D341Med (cell line): Measurements from ENCODE around the gene LMNTD1.
A peak's percentile ranks its signal among the peaks of the same experiment; 100 is the strongest.
"Not testable (repeated sequence)": the region's sequence is repeated elsewhere in the genome, so short reads cannot be mapped to it uniquely, and the experiment has no call there.

Experiments
- DNase-seq: peaks from one replicate; pipeline ENCODE4 v3.0.0; 2012; ENCODE audit warnings: low spot score

Gene LMNTD1, protein sequence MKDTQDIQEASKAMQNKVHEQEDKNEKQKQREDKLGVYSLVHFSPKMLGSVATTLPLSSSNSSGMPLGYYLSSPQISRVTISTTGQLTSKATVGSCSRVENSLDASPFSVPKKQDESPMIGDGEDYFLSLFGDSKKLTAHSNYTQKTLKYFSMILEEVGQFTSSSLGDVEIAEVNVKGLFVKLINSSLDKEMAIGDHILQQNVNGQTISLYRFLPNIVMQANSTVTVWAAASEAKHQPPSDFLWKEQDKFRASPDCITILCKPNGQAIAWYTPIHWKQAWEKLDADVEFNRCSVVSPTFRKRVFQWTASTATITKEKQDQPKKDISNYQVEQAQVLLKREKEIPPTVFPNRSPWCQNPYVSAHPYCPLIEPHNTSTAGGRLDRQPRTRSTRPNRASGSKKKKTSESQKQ

DNA sequence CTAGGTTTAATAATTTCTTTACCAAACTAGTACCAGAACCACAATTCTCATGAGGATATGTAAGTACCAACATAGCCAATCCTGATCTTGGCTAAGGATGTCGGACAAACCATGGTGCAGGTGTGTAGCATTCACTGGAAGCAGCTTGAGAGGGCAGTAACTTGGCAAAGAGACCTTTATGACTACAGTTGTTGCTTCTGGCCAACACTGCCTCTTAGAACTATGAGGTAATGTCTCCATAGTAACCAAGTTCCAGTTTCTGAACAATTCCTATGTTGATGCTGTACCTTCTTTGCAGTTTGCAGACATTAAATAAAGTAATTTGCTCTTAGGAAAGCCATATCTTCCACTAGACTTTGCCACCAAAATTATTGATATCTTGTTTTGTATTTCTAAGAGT, at the start of gene LMNTD1:
Gene LMNTD1, minus strand, starts transcription at position 186 of the 400 bp plus-strand sequence. CDS start 324 bp downstream, outside the sequence.
- DNase-seq, result no peak

DNA sequence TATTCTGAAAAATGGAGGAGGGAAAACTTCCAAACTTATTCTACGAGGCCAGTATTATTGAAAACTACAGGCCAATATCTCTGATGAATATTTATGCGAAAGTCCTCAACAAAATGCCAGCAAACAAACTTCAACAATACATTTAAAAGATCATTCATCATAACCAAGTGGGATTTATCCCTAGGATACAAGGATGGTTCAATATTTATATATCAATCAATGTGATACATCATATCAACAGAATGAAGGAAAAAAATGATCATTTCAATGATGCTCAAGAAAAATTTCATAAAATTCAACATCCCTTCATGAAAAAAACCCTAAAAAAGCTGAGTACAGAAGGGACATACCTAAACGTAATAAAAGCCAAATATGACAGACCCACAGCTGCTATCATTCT, 45.9 kb upstream of the LMNTD1 start:
- no peak for DNase-seq

DNA sequence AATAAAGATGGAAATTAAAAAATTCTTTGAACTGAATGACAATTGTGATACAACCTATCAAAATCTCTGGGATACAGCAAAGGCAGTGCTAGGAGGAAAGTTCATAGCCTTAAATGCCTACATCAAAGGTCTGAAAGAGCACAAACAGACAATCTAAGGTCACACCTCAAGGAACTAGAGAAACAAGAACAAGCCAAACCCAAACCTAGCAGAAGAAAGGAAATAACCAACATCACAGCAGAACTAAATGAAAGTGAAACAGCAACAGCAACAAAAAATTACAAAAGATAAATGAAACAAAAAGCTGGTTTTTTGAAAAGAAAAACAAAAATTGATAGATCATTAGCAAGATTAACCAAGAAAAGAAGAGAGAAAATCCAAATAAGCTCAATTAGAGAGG, 42.4 kb upstream of the LMNTD1 start:
- DNase-seq, result not testable (repeated sequence)

DNA sequence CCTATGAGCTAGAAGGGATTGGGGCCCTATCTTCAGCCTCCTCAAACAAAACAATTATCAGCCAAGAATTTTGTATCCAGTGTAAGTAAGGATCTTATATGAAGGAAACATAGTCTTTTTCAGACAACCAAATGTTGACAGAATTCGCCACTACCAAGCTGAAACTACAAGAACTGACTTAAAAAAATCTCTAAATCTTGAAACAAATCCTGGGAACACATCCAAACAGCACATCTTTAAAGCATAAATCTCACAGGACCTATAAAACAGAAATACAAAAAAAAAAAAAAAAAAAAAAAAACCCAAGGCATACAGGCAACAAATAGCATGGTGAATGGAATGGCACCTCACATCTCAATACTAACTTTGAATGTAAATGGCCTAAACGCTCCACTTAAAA, 41.3 kb upstream of the LMNTD1 start:
- no peak for DNase-seq

DNA sequence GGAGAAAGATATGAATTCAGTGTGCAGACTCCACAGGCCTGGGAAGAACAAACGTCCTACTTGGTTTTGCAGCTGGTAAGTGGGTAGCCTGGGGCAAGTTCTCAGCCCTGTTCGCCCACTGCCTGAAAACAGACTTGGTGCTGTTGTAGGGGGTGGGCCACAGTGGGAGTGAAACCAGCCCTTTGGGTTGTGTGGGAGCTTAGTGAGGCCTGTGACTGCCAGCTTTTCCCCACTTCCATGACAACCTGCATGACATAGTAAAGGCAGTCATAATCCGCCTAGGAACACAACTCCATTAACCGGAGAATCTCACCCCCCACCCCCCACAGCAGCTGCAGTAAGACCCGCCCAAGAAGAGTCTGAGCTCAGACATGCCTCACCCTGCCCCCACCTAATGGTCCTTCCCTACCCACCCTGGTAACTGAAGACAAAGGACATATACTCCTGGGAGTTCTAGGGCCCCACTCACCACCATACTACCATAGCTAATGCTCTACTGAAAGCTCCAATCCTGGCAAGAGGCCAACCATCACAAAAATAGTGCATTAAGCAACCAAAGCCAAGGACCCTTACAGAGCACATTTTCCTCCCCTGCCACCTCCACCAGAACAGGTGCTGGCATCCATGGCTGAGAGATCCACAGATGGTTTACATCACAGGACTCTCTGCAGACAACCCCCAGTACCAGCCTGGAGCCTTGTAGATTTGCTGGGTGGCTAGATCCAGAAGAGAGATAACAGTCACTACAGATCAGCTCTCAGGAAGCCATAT, 39.8 kb upstream of the LMNTD1 start:
- DNase-seq, result no peak

DNA sequence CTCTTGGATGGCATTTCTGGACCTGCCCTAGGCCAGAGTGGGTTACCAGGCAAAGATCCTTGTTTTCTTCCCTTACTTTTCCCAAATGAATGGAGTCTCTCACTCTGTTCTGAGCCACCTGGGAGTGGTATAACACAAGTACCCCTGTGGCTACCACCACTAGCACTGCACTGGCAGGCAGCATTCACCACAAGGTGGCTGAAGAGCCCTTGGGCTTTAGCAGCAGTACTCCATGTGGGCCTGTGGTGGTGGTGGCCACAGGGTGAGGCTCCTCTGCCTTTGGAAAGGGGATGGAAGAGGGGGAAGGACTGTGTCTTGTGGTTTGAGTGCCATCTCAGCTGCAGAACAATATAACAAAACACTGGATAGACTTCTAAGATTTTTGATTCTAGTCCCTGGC, 38.1 kb upstream of the LMNTD1 start:
- no peak for DNase-seq

DNA sequence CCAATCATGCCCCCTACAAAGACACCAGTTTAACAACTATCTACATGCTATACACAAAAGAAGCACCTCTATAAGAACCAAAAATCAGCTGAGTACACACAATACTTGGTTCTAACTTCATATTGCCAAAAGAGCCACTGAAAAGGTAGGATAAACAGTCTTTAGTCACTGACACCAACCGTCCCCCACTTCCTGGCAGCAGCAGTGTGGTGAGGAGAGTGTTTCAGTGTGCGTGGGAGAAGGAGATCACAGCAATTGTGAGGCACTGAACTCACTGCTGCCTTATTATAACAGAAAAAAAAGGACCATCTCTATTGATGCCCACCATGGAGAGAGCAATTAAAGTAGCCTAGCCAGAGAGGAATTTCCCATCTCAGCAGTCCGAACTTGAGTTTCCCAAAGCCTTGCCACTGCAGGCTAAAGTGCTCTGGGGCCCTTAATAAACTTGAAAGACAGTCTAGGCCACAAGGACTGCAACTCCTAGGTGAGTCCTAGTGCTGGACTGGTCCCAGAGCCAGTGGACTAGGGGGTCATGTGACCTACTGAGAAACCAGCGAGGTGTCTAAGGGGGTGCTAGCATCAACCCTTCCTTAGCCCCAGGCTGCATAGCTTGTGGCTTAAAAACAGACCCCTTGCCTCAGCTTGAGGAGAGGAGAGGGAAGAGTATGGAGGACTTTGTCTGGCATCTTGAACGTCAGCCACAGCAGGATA, 37.1 kb upstream of the LMNTD1 start:
- no peak for DNase-seq

DNA sequence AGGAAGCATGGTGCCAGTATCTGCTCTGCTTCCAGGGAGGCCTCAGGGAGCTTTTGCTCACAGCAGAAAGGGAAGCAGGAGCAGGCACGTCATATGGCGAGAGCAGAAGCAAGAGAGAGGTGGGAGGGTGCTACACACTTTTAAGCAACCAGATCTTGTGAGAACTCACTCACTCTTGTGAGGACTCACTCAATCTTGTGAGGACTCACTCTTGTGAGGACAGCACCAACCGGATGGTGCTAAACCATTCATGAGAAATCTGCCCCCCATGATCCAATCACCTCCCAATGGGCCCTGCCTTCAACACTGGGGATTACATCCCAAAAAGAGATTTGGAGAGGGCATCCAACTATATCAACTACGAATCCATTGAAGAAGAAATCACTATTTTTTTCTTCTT, 34.3 kb upstream of the LMNTD1 start:
- DNase-seq, result no peak

DNA sequence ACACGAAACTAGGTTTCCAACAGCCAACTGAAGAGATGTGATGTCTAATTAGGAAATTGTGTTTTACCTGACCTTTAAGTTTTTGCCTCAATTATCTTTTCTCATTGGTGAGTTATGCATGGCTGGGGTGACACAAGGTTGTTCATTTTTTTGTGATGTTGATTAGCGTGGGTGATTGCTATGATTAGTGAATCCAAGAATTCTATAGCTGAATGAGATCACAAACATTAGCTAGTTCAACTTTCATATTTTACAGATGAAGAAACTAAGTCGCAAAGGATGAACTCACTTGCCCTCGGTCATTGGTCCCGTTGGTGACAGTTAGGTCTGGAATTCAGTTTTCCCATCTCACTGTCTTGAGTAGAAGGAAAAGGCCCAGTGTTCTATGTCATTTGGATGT, 32.6 kb upstream of the LMNTD1 start:
- no peak for DNase-seq

DNA sequence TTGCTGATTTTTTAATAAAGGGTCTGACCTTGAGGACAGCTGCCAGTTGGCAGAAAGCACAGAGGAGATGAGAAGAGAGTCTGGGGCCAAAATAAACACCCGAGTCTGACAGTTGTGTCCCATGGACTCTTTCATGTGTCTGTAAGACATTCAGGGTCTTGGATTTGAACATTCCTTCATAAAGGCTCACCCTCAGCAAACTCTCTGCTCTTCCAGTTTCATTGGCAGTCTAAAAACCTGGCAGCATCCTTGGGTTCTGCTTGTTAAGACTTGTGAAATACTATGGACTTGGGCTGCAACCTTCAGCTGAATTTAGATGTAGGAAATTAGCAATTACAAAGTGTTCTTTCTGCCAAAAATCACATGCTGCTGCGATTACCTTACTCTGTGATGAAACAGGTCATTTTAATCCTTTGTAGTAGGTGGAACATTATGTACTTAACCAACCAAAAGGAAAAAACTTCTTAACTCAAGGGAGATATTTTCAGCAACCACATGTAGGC, 32.0 kb upstream of the LMNTD1 start:
- DNase-seq, result no peak

DNA sequence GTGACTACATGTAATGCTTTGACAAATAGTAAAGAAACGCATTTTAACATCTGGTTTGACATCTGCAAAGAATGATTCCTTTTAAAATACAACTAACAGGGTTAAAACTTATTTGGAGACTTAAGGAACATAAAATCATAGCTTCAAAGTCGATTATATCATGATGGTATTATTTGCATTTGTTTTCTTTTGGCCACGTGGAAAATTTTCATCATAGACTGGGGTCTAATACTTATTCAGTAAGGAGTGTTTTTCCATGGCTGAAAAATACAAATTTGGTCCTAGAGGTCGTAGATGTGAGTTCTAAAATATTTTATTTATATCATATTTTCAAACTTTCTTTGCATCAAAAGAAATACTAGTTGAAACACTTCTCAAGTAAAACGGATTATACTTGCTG, 31.5 kb upstream of the LMNTD1 start:
- no peak for DNase-seq

DNA sequence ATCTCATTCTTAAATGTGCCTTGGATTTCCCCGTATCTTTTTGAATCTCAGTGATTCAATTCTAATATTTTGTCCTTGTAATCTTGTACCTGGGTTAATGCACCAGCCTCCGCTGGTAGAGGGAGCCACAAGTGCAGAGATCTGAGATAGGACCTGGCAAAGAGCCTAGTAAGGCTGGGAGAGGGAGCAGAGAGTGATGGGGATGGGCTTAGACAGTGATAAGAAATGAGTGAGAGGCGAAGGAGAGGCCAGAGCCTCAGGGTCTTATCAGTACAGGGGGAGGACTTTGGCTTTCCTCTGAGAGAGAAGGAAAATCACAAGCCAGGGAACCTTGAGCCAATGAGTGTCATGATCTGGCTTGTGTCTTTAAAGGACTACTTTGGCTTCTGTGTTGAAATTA, 30.5 kb upstream of the LMNTD1 start:
- DNase-seq, result peak; percentile 61

DNA sequence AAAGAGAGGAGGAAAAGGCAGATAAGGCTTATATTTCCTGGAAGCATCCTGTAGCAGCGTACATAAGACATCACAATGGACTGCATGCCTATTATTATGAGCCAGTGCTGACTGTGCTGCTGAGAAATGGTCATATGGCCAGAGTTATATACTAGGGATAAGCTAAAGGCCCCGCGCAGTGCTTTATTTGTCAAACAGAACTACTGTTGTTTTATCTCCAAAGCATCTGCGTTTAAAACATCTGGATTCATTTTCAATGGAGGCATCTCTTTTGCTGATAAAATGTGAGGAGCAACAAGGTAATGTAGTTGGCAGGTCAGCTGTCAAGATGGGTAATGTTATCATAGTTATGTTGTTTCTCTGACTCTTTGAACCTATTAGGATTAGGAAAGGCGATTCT, 28.0 kb upstream of the LMNTD1 start:
- DNase-seq, result no peak

DNA sequence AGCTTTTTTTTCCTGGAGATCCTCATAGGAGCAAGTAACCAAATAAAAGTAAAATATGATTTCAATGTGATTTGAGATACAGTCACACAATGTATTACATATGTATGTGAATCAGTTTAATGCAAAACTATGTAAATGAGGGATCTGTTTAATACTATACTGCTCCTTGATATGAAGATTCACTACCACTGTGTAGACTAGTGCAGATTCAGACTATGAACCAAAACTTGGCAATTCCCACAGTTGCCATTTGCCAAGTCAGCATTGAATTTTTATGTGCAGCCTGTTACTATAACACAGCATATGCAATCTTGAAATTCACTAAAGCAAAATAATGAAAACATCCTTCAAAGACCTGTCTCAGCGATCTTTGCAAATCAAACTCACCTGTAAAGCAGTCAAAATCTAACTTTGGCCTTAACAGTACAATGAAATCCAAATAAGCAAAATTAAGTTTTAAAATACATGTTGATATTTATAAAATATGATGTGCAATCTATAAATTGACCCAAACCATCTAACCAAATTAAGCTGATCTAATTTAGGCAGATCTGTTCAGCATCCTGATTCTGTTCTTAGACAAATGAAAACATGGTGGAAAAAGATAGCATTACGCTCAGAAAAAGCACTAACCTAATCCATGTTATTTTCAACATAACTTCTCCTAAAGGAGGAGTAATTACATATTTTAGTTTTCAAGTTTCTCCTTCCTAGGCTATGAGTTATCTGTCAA, 25.5 kb upstream of the LMNTD1 start:
- DNase-seq, result no peak

DNA sequence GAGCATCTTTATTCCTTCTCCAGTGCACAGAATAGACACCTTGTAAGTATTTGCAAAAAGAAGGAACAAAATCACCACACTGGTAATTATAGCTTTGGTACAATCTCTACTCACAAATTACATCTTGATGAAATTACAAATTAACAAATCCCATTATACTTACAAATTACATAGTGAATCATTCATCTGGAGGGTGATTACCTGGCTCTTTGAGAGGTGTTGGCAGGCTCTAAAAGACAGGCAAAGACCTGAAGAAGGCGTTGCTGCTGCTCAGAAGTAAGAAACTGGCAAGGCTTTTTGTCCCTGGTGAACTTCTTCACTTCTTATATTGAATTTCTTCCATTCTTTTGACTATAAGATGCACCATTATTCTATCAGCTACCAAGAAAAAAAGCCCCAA, 21.7 kb upstream of the LMNTD1 start:
- DNase-seq, result no peak

DNA sequence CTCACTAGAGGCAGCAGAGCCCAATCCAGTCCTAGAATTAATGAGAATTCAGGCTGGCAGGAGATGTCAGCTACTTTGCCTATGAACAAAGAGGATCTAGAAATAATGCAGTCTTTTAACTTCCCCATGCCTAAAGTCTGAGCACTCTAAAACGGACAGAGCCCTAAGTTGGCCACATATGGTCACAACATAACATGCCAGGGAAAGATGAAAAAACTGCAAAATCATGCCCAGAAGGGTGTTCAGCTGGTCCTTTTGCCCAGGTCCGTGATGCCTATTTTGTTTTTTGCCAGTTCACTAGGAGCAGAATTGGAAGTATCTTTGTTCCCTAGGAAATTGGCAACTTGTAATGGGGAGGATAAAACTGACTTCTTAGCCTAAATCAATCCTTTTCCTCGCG, 20.3 kb upstream of the LMNTD1 start:
- no peak for DNase-seq

DNA sequence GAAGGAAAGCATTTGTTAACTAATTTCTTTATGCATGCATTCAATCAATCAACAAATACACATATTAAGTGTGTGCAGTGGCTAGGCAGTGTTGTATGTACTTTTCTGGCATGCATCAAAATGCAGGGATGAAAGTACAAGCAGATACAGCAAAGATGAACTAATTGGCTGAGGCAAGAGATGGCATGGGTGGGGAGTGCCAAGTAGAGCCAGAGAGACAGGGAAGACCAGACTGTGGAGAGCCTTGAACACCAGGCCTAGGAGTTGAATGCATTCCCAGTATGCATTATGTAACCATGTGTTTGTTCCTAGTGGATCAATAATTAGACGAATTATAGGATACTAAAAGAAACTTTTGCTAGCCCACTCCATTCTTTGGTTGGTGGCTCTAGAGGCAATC, 17.3 kb upstream of the LMNTD1 start:
- DNase-seq, result no peak

DNA sequence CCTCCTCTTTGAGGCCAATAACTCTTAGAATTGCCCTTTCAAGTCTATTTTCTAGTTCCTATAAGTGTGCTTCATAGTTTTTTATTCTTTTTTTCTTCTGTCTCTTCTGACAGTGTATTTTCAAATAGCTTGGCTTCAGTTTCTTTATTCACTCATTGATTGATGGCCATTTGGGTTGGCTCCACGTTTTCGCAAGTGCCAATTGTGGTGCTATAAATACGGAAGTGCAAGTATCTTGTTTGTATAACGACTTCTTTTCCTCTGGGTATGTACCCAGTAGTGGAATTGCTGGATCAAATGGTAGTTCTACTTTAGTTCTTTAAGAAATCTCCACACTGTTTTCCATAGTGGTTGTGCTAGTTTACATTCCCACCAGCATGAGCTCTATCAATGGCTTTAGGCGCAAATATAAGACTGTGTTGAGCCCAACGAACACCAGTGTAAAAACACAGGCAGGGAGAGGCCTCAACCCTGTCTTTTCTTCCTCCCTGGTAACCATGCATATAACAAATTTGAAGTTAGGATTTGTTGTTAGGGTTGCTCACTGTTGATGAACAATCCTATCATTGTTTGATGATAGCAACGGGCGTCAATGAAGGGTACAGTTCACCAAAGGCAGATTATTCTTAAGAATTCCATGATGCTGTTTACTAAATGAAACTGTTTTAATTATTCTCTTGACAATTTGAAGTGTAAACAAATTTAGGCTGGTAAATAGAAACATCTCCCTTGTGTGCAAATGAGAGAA, 13.3 kb upstream of the LMNTD1 start:
- no peak for DNase-seq

DNA sequence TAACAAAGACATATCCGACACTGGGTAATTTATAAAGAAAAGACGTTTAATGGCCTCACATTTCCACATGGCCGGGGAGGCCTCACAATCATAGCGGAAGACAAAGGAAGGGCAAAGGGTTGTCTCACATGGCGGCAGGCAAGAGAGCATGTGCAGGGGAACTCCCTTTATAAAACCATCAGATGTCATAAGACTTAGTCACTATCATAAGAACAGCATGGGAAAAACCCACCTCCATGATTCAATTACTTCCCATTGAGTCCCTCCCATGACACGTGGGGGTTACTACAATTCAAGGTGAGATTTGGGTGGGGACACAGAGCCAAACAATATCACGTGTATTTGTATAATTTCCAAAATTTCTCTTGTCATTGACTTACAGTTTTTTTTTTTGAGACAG, 5.5 kb upstream of the LMNTD1 start:
- DNase-seq, result no peak

DNA sequence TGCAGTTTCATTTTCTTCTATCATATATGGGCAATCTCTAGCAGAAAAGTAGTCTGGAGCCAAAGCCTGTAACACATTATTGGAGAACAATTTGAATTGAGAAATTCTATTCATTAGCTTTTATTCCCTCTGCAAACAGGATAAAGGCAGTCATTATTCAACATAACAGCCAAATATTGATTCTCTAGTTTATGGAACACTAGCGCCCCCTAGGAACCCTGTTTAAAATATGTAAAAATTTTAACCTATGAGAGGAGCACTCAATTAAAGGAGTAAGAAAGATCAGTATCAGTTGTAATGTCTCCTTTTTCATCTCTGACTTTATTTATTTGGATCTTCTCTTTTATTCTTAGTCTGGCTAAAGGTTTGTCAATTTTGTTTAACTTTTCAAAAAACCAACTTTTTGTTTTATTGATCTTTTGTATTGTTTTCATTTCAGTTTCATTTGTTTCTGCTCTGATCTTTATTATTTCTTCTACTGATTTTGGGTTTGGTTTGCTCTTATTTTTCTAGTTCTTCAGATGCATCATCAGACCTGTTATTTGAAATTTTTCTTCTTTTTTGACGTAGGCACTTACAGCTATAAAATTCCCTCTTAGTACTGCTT, 4.8 kb upstream of the LMNTD1 start:
- no peak for DNase-seq

DNA sequence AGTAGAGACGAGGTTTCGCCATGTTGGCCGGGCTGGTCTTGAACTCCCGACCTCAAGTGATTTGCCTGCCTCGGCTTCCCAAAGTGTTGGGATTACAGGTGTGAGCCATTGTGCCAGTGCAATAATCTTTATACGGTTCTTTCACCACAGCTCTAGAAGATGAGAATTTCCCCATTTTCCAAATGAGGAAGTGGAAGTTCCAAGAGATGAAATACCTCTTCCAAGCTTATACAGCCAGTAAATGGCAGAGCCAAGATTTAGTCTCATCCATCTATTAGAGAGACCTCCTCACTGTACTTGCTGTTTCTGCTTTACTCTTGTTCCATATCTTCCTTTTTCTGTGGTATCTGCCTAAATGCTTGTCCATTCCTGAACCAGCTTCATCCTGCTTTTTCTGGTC, 3.1 kb upstream of the LMNTD1 start:
- DNase-seq, result no peak
